Limb (tissue), 2 donors: ENCODE results near the gene ZNF547.
A peak's percentile ranks its signal among the peaks of the same experiment; 100 is the strongest.

Experiments
- DNase-seq, 2 donors: peaks; one replicate each; pipeline ENCODE4 v3.0.0-alpha.2; 2016; ENCODE audit errors: extremely low spot score in 2 of 2

ZNF547 gene

DNA sequence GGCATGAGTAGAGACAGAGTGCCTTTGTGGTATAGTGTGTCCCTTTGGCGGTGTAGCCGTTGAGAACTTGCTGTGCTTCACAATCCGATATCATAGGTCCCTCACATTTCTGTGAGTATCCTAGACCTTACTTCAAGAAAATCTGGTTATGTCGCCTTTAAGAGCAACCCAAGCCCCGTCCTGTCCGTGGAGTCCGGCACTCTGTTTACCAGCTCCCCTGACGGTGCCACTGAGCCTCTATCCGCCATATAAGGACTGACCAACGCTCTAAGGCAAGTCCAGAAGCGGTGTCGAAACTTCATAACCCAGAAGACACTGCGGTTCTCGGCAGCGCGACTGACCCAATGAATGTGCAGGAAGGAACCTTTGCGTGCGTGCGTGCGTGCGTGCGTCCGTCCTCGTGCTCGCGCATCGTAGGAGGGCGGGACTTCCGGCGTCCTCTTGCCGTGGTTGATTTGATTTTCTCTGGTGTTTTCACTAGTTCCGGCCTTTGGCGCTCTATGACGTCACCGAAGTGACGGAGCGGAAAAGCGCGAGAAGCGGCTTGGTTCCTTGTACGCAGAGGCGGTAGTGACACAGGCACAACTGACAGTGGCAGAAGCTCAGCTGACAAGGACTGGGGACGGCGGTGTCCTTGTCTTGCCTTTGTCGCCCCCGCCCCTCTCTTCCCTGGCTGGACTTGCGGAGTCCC is at the start of gene ZNF547, which contains the start of gene TRAPPC2B:
ZNF547 (plus strand) TSS at position 555 of the 691 bp plus-strand sequence. CDS start 5,005 bp downstream, outside the sequence.
TRAPPC2B (plus strand) TSS at position 555 of the 691 bp plus-strand sequence. CDS start 1,283 bp downstream, outside the sequence.
- DNase-seq: peak; percentile 96 to 100

DNA sequence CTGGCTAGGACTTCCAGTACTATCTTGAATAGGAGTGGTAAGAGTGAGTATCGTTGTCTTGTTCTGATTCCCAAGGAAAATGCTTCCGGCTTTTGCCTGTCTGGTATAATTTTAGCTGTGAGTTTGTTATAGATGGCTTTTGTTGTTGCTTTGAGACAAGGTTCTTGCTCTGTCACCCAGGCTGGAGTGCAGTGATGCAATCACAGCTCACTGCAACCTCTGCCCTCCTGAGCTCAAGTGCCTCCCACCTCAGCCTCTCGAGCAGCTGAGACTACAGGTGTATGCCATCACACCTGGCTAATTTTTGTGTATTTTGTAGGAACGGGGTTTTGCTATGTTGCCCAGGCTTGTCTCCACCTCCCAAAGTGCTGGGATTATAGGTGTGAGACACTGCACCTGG is 49.2 kb upstream of the ZNF547 start:
- no peak for DNase-seq

DNA sequence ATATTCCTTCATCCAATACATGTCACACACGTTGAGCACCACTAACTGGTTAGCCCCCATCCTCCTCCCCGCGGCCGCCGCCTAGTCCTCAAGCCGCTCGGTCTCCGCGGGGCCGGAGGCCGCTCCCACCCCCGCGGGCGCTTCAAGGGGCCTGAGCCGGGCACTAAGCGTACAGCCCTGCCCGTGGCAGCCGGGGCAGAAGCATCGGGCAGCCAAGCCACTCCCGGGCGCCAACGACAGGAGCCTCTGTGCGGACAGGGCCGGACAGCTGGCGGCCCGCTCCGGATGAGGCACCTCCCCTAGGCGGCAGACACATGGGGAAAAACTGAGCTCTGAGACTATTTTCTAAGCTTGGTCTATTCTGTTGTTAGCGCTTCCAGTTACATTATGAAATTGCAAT is 45.8 kb upstream of the ZNF547 start:
- DNase-seq: no peak

DNA sequence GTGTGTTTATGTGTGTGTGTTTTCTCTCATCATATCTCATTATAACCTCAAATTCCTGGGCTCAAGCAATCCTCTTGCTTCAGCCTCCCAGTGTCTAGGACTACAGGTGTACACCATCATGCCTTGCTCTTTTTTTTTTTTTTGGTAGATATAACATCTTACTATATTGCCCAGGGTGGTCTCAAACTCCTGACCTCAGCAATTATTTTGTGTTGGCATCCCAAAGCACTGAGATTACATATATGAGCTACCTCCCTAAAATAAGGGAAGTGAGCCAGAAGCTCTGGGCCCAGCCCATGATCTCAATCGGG is 43.5 kb upstream of the ZNF547 start:
- DNase-seq: no peak

DNA sequence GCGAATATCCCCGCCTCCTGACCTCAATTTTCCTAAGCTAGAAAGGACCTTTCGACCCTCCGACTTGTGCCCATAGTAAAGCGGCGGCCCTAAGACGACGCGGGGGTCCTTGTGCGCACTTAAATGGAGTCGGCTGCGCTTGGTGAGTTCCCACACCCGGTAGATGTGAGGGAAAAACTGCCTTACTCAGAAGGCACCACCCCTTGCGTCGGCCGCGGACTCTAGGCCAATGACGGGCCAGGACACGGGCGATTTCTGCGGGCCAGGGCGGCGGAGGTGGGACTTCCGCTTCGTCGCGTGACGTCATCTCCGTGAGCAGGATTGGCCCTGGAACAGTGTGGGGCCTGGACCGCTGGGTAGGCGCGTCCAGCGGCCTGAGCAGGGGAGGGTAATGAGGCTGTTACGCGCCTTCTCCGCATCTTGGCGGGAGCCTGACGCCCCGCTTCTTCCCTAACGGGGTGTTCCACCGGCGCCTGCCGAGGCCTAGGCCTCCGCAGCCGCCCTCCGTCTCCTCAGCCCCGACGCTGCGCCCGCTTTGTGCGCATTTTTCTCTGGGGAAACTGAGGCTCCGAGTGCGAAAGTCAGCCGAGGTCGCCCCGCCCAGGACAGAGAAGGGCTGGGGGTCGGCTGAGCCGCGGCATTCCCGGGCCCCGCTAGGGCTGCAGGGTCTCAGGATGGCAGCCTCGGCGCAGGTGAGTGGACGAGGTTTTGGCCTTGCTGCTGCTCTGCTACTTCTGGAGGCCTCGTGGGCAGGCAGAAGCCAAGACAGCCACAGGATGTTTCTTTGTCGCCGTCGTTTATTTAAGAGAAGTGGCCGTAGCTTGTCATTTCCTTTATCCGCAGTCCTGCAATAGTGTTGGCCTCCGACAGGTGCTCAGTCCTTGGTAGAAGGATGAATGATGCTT is 42.9 kb upstream of the ZNF547 start, which contains the start of gene ZNF543:
ZNF543 (plus strand) TSS at position 293 of the 905 bp plus-strand sequence; CDS start at position 675, 382 bp downstream.
- DNase-seq: peak; percentile 95 to 96

DNA sequence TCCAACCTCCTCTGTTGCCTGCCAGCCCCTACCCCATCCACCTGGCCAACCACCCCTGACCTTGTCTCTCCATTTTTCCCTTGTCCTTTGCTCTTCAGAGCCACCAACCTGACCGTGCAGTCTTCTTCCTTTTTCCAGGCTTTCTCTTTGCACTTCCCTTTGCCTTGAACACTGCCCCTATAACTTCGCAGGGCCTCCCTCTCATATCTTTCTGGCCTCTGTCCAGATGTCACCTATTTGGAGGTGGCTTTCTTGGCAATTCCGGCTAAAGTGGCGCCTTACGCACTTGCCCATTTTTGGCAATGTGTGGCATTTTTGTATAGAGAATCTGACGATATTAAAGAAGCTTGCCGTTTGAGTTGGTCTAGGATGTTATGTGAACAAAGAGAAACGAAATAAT is 42.2 kb upstream of the ZNF547 start:
- DNase-seq: no peak

DNA sequence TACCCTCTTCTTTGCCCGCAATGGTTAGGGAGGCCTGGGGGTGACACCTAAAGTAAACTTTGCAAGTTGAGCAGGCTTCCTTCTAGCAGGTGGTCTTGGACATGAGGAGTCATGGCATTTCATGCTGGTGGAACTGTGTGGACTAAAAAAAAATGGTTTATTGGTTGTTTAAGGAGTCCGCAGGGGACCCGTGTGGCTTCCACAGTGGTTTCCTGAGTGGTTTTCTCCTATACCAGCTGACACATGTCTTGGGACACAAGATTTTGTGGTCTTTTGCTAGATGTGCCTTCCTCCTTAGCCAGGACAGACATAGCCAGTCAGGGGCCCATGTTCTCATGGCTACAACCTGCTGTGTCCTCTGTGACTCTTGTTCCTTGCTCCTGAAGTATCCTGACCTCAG is 41.6 kb upstream of the ZNF547 start:
- no peak for DNase-seq

DNA sequence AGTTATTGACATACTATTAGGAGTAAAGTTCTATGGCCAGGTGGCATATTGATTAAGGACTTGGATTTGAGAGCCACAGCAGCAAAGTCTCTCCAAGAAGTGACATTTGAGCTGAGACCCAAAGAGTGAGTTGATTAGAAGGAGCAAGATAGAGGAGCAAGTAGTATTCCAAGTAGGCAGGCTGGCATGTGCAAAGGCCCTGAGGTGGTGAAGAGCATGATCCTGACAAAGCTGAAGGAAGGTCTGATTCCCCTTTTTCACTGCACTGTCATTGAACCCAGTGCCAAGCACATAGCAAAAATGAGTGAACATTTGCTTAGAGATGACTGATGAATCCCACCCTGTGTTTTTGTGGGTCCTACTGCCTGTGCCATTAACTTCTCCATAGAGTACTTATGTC is 38.4 kb upstream of the ZNF547 start:
- DNase-seq: no peak

DNA sequence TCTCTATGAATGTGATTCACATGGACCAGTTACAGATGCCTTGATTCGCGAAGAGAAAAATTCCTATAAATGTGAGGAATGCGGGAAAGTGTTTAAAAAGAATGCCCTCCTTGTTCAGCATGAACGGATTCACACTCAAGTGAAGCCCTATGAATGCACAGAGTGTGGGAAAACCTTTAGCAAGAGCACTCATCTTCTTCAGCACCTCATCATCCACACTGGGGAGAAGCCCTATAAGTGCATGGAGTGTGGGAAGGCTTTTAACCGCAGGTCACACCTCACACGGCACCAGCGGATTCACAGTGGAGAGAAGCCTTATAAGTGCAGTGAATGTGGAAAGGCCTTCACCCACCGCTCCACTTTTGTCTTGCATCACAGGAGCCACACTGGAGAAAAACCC is 35.4 kb upstream of the ZNF547 start:
- no peak for DNase-seq

DNA sequence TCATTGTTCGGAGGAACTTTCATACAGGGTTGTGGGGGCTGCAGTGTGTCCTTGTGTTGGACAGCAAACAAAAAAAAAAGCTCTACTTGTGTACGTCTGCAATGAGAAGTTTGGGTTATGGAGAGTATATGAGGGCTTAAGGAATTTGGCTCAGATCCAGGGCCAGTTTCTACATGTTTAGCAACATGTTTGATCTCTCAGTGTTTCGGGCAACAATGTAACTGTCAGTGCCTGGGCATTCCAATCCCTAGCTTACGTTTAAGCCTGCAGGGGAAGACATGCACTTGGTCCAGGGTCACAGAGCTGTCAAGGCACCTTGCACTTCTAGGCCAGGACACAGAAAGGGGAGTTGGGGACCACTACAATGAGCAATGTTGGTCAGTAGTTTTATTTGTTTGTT is 29.2 kb upstream of the ZNF547 start:
- DNase-seq: no peak

DNA sequence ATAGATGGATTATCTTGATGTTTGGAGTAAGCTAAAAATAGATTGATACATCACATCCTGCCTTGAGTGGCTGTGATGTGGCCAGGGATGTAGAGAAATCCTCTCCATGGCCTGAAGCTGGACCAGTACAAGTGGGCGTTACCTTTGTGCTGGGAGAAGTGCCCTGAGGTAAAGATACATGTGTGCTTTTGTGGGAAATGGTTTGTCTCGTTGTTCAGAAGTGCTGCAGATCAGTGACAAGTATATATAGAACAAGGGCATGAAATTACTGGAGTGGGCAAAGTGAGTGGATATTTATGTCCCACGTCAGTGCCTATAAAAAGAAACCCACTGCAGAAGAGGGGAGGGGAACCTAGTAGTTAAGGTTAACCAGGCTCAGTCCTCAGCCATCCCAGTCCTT is 24.5 kb upstream of the ZNF547 start:
- DNase-seq: no peak

DNA sequence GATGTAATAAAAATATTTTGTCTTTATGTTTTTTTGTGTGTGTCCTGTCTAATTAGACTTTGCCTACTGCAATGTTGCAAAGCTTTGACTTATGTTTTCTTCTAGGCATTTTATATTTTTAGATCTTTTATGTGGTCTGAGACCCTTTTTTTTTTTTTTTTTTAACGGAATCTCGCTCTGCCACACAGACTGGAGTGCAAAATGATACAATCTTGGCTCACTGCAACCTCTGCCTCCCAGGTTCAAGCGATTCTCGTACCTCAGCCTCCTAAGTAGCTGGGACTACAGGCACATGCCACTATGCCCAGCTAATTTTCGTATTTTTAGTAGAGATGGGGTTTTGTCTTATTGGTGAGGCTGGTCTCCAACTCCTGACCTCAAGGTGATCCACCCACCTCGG is 20.8 kb upstream of the ZNF547 start:
- no peak for DNase-seq

DNA sequence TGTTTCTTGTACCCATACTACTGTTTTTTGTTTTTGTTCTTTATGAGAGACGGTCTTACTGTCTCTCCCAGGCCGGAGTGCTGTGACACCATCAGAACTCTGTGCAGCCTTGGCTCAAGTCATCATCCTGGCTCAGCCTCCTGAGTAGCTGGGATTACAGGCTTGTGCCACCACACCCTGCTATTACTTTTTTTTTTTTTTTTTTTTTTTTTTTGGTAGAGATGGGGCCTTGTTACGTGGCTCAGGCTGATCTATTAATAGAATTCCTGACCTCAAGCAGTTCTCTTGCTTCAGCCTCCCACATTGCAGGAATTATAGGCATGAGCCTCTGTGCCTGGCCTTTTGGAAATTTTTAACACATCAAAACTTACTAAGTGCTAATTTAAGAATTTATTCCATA is 15.2 kb upstream of the ZNF547 start:
- DNase-seq: no peak

DNA sequence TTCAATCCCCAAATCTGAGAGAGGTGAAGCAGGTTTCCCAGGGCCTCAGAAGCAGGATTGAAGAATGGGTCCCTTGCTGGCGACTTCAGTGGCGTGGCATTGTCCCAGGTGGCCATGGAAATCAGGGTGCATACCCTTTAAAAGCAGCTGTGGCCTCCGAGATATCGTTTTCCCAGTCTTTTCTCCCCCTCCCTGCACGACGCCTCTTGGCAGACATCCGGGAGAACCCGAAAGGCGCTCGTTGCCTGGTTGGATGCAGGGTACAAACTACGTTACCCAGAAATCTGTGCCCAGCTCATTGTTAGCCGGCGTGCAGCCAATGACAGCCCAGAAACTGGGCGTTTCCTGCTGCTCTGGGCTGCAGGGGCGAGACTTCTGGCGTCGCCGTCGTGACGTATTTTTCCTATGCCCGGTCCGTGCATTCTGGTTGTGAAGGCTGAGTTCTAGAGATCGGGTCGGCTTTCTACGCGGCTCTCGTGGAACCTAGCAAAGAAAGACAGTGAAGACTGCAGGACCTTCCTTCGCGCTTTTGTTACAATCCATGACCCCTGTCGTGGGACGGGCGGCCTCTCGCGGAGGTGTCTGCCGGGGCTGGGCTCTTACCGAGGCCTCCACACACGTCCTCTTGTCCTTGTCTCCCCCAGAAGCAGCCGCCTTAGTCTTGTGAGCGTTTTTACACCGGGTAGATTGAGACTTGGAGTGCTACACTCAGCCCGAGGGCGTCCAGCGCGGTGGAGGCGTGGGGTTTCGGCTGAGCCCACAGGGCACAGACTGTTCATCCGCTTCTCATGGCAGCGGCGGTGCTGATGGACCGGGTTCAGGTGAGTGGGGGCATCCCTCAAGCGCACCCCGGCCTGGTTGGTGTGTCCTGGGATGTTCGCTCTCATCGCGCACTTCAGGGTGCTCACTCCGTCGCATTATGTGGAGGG is 12.2 kb upstream of the ZNF547 start, which contains the start of gene ZNF304:
ZNF304 (plus strand) TSS at position 395 of the 929 bp plus-strand sequence; CDS start at position 789, 394 bp downstream.
- DNase-seq: peak; percentile 94 to 96

DNA sequence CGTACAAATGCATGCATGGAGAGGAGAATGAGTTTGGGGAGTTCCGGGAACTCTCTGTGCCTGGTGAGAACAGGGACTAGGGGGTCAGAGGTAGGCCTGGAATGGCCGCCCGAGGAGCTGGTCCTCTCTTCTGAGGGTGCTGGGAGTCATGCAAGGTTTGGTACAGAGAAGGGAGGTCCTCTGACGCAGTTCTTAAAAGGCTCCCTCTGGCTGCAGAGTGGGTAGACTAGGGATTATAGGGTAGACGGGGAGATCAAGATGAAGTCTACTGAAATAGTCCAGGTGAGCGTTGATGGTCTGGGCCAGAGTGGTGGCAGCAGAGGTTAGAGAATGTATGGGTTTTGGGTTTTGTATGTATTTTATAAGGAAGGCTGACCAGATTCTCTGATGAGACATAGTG is 11.5 kb upstream of the ZNF547 start:
- no peak for DNase-seq

DNA sequence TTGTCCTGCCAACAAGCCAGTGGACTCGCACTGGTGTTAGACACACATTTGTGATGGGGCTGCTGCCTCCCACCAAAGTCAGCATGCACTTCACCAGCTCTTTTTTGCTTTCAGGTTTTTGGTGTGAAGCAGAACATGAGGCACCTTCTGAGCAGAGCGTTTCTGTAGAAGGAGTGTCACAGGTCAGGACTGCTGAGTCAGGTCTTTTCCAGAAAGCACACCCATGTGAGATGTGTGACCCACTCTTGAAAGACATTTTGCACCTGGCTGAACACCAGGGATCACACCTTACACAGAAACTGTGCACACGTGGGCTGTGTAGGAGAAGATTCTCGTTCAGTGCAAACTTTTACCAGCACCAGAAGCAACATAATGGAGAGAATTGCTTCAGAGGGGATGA is 7.4 kb upstream of the ZNF547 start:
- DNase-seq: no peak

DNA sequence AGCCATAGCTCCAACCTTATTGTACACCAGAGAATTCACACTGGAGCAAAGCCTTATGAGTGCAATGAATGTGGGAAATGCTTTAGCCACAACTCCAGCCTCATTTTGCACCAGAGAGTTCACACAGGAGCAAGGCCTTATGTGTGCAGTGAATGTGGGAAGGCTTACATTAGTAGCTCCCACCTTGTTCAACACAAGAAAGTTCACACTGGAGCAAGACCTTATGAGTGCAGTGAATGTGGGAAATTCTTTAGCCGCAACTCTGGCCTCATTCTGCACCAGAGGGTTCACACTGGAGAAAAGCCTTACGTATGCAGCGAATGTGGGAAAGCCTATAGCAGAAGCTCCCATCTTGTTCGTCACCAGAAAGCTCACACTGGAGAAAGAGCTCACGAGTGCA is 5.9 kb upstream of the ZNF547 start:
- DNase-seq: no peak

DNA sequence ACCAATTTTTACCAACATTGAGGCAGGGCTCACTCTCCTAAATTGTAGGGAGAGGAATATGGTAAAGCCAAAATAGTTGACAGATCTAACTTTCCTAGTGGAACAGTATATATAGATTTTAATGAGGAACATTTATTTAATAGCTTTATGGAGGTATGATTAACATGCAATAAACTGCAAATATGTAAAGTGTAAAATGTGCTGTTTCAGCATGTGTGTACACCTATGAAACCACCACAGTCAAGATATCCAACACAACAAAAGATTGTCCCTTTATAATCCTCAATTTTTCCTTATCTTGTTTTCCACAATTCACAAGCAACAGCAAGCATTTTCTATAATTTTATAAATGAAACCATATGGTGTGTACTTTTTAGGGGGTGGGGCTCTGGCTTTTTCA is 4.1 kb upstream of the ZNF547 start:
- DNase-seq: no peak

DNA sequence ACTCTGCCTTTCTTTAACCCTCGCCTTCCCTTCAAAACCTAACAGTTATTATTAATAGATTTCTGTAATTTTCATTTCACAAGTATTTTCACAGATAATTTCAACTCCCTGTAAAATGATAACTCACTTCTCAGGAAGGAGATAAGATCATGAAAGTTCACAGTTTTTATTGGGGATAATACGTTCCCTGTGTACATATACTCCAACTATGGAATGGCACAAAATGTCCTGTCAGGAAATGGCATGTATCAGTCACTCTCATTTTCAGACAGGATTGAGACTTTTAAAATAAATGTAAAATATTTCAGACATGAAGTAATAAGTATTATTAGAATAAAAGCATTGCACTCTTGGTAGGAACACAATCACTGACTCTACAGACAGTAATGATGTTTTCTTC is 932 bp upstream of the ZNF547 start:
- no peak for DNase-seq

DNA sequence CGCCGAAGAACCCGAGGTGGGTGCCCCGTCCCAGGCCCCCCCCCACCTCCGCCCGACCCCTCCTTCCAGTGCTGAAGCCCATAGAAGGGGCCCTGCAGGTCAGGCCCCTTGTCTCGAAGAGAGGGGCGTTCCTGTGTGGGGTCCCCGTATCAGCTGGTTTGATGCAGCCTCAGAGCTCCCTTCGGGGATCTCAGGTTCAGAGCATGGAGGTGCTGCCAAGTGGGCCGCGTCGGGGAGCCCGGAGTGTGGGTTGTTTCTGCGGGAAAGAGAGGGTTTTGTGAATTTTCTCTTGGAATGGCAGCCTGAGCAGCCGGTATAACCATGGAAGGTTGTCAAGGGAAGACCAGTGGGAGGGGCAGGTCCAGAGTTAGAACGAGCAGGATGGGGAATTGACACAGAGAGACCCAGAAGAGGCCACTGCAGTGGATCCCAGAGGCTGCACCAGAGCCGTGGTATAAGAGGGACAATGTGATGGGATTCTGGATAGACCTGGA is 384 bp downstream of the ZNF547 start:
- peak in 1 of 2 donors; percentile 12 for DNase-seq

DNA sequence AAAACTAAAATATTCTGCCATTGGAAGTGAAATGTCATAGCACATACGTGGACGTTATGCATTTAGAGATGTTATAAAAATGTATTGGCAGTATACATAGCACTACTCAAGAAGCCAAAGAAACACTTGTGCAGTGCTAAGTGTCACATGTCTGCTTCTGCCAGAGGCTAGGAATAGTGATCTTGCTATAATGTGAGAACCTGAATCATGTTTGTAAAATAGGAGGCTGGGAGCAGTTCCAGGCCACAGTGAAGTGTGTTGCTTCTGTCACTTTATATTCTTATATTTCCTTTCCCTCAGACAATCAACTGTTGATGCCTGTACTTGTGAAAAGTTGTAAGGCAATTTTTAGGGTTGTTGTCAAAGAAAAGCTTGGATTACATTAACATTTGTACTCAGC is 3.4 kb downstream of the ZNF547 start:
- no peak for DNase-seq
